SH-SY5Y (cell line): ENCODE data around the gene SHB.

ENCODE experiments used
- GATA2 ChIP-seq: IDR thresholded peaks from 2 replicates; pipeline ENCODE4 v1.6.1; 2011; ENCODE audit warnings: mild to moderate bottlenecking, low read depth, low read length
- GATA3 ChIP-seq: IDR thresholded peaks from 2 replicates; pipeline ENCODE4 v1.6.1; 2011; ENCODE audit warnings: low read depth, mild to moderate bottlenecking, low read length, moderate library complexity

Gene SHB

GRCh38 chr9:38022203-38022895, 46.7 kb downstream of the SHB start:
- TF ChIP-seq GATA3 = no peak
- no peak for TF ChIP-seq GATA2

- TF ChIP-seq GATA3 (no peak), GATA2 (peak; percentile 71; the same call in 1 of the 2 replicates)
These were observed 48.6 kb downstream of the SHB start for GRCh38 chr9:38020151-38021076.

GRCh38 chr9:38019731-38020130, 49.3 kb downstream of the SHB start:
- TF ChIP-seq GATA3 = no peak
- TF ChIP-seq GATA2 = no peak

- TF ChIP-seq GATA3 = no peak
- no peak for TF ChIP-seq GATA2
These were observed 49.9 kb downstream of the SHB start for GRCh38 chr9:38018958-38019602.

- TF ChIP-seq GATA3 (no peak), GATA2 (no peak)
These were observed 50.6 kb downstream of the SHB start for GRCh38 chr9:38018241-38018957.

- TF ChIP-seq GATA2 = no peak
These were observed 51.2 kb downstream of the SHB start for GRCh38 chr9:38017885-38018186.

GRCh38 chr9:38017149-38017884, 51.7 kb downstream of the SHB start:
- no peak for TF ChIP-seq GATA2
- no peak for TF ChIP-seq GATA3

- TF ChIP-seq GATA2 (no peak), GATA3 (no peak)
These were observed 52.5 kb downstream of the SHB start for GRCh38 chr9:38016375-38017135.

- TF ChIP-seq GATA3 = no peak
- TF ChIP-seq GATA2 = no peak
These were observed 53.1 kb downstream of the SHB start for GRCh38 chr9:38015906-38016305.

GRCh38 chr9:38015266-38015665, 53.8 kb downstream of the SHB start:
- TF ChIP-seq GATA3 (no peak), GATA2 (no peak)

GRCh38 chr9:38012767-38013450, 56.1 kb downstream of the SHB start:
- TF ChIP-seq GATA2 (no peak), GATA3 (no peak)

GRCh38 chr9:38011991-38012390, 57.0 kb downstream of the SHB start:
- TF ChIP-seq GATA2 (no peak), GATA3 (no peak)
